HG02840 (cell line): ENCODE data around the gene PBX1.

Experiments
- ATAC-seq: cut with Tn5 transposase; IDR thresholded peaks from one replicate; pipeline ENCODE4 v1.9.1; 2021; ENCODE audit warnings: mild to moderate bottlenecking, moderate library complexity, moderate number of reproducible peaks; ENCODE audit not compliant: unreplicated experiment, low FRiP score

The PBX1 gene

DNA sequence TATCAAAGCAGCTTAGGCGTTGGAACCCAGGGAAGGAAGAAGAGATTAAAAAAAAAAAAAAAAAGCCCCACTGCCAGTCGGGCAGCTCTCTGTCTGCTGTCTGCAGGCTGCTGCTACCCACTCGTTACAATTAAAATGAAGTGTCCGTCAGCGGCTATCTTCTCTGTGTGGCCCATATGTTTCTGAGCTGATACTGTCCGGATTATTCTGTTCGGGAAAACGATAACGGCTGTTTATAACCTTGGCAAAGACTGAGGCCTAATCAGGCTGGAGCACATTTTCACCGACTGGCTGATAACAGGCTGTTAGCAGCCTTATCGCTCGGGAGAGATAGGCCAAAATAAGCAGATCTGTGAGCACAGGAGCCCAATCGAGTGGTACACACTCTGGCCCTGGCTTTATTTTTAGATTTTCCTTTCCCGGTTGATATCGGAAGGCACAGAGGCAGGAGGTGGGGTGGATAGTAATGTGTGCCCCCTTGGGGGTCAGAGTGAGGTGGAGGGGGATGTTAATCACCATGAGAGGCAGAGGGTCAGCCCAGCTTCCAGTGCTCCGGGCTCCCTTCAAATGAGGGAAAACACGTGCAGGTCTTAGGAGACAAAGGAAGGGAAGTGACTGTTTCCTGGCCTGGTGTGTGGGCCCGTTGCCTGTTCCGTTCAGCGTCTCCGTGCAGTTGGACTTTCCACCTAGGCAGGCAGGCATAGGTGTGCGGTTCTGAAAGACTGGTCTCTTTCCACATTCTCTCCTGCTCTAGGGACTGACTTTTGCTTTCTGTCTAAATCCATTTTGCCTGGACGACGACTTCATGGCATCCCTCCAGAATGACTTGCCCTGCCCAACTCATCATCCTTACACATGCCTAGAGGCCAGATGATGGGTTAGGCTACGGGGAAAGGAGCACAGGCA lies 153.4 kb downstream of the PBX1 start:
- ATAC-seq: no peak

- ATAC-seq: no peak
Measured at GRCh38 chr1:164713456-164714207, 154.6 kb downstream of the PBX1 start.

- no peak for ATAC-seq
Measured at GRCh38 chr1:164716992-164717703, 158.2 kb downstream of the PBX1 start.

GRCh38 chr1:164718821-164719220 lies 159.8 kb downstream of the PBX1 start:
- no peak for ATAC-seq

DNA sequence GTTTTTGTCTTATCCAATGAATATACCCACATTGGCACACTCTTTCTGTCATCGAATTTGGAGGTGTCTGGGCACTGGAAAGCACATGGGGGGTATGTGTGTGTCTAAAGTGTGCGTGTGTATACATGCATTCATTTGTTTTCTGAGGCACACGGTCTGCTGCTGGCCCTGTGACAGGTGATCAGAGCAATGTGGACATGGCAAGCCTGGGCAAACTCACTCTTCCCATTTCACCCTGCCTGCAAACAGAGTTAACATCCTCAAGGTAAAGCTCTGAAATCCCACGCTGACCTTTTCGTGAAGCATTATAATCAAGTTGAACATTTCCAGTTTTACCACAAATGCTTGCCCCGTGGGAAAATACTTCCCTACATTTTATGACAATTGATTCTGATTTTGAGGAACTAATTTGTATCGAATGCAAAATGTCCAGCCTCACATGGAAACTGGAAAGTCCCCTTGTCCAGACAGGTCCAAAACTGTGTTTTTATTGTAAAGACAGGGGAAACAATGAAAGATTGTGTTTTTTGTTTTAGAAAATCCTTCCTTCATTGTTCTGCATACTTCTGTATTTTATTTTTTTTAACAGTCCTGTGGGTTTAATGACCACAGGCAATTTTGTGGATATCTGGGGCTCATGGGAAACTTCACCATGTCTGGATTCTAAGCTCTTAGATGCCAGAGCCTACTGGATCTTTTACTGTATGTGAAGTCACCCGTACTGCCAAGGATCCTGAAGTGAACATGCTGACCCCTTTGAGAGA lies 160.9 kb downstream of the PBX1 start:
- no peak for ATAC-seq

GRCh38 chr1:164720440-164721227 lies 161.7 kb downstream of the PBX1 start:
- ATAC-seq: no peak

DNA sequence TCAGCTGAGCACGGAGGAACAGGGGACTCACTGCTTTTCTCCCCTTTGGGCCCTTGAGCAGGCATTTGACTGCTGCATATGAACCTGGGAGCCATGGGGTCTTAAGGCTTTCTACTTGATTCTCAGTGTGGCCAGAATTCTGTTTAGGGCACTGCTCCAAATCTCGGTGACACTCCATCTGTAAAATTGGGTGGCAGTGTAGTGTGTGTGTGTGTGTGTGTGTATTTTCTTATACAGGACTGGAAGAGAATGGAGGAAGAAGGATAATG lies 162.2 kb downstream of the PBX1 start:
- no peak for ATAC-seq

DNA sequence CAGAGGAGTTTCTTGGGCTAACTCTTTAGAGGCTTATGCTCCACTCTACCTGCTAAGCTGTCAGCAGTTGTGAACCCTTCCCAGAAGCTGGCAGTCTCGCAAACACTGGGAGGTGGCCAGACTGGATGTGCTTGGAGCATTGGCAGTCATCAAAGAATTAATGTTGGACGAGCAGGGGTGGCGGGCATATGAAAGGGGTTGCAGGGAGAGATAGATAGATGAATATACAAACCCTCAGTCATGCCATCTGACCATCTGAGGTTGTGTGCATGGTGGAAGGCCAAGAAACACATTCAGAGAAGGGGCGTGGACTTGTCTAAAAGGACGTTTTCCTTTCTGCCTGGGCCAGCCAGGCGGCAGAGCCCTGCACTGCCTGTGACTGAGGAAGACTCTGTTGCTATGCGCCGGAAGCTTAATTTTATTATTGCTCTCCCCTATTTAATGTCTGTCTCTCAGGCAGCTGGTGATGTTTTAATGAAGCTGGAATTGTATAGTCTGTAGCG lies 164.4 kb downstream of the PBX1 start:
- ATAC-seq: no peak

DNA sequence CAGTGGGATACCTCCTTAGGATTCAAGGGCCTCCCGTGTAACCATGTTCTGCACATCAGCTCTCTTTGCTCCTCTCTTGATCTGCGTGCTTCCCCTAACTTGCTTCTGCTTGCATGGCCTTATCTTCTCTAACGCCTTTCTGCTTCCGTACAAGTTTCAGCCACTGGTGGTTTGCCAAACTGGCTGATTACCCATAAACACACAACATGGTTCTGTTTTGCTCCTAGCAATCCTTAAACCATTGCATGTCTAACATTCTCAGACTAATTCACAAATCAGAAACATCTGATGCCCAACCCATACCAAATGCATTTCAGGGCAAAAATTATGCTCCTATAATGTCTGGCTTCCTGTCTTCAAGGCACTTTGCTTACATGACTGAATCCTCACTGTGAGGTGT lies 166.4 kb downstream of the PBX1 start:
- no peak for ATAC-seq

GRCh38 chr1:164726235-164726634 lies 167.3 kb downstream of the PBX1 start:
- no peak for ATAC-seq

DNA sequence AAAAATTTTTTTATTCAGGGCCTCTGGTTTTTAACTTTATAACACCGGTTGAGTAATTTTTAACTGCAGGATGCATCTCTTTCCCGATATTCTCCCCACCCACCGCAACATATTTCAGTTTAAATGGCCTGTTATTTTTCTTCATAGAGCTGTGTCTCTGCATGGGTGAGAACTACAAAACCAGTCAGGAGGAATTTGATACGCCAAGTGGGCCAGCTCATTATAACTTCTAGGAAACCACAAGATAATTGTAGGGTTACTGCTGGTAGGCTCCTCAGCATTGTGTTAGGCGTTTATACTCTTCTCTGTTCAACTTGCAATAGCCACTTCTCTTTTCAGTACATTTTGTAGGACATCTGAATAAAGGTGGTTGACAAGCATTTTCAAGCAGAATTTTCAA lies 169.7 kb downstream of the PBX1 start:
- ATAC-seq: no peak

GRCh38 chr1:164731161-164731876 lies 172.3 kb downstream of the PBX1 start:
- no peak for ATAC-seq

DNA sequence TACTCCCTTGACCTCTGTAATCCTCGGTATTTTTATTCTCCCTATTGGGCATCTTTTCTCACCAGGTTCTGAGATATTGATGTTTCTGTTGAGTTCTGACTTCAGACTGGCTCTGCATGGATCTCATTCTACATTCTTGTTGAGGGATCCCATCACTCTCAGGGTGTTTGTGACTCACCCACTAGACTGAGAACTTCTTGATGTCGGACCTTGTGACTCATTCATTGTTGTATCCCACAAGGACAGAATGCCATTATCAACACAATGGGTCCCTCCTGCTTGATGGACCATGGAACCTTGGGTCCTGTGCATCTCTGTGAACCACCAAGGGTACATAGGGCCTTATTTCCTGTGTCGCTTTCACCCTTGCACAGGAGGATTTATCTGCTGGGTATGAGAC lies 174.1 kb downstream of the PBX1 start:
- ATAC-seq: no peak

GRCh38 chr1:164733734-164734133 lies 174.8 kb downstream of the PBX1 start:
- no peak for ATAC-seq

GRCh38 chr1:164735315-164736052 lies 176.5 kb downstream of the PBX1 start:
- no peak for ATAC-seq

- ATAC-seq: no peak
Measured at GRCh38 chr1:164736137-164736536, 177.2 kb downstream of the PBX1 start.

DNA sequence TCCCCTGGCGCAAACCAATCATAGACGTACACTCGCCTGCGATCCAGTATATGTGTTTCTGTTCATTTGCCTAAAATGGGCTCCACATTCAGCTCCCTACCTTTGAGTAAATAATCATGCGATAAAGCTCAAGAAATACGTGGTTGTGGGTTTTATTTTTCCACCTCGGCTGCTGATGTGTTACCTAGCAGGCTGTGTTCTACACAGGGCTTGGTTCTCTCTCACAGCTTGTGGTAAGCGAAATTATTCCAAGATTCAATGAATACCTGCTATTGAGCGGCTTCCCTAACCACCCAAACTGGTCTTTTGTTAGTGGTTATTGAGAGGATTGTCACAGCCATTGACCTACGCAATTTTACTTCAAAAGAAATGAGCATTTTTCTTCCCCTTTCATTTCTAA lies 180.2 kb downstream of the PBX1 start:
- ATAC-seq: no peak

DNA sequence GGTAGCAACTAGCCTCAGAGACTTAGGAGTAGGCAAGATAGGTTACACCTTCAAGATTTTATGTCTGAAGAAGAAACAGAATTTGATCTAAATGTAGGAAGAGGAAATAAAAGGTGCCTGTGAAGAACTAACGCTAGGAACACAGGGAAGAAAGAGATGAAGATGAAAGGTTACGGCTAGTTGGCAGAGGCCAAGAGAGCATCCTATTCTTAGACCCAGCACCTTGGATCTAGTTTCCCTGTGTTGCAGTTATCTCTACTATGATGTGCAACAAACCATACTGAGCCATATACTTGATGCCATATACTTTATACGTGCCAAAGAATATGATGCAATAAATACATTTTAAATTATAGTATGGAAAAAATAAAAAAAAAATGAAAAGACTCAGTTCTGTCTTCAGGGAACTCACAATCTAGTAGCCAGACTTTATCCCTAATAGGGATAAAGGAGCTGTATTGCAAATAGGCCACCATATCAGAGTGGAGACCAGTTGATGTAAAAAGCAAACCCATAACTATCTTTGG lies 181.1 kb downstream of the PBX1 start:
- no peak for ATAC-seq
